ENCODE data around the gene NEXN.

GRCh38 chr1:77955709-77956108 lies 67.3 kb downstream of the NEXN start:
- no peak for TF ChIP-seq NPAS2 (CRISPR knock-in tag; IDR thresholded peaks at IDR 0.05; ENCODE audit: borderline replicate concordance)
- TF ChIP-seq MYC (CRISPR knock-in tag; IDR thresholded peaks at IDR 0.05; ENCODE audit: borderline replicate concordance) = no peak
- no peak for TF ChIP-seq ZNF839 (CRISPR knock-in tag; IDR thresholded peaks at IDR 0.05; ENCODE audit: borderline replicate concordance)
- TF ChIP-seq ZNF644 (CRISPR knock-in tag; IDR thresholded peaks at IDR 0.05; ENCODE audit: low read depth) = no peak
- no peak for TF ChIP-seq PRDM10 (CRISPR knock-in tag; IDR thresholded peaks at IDR 0.05; ENCODE audit: low read depth)
- no peak for TF ChIP-seq EZH2 (conservative IDR thresholded peaks at IDR 0.05; ENCODE audit: low read depth, low read length)

All from HepG2 (cell line).